Astrocyte (in vitro differentiated cells and primary cell): ENCODE results near the gene SRRT.

Experiments used
- CTCF ChIP-seq: IDR thresholded peaks from 2 replicates; pipeline ENCODE4 v1.5.1; 2011; ENCODE audit warnings: low read depth, mild to moderate bottlenecking, inconsistent platforms, low read length, moderate library complexity; ENCODE audit not compliant: insufficient read depth
- EZH2 ChIP-seq: IDR thresholded peaks from 2 replicates; pipeline ENCODE4 v1.6.1; 2012; ENCODE audit warnings: mild to moderate bottlenecking, low read length, inconsistent platforms; ENCODE audit not compliant: insufficient read depth

DNA sequence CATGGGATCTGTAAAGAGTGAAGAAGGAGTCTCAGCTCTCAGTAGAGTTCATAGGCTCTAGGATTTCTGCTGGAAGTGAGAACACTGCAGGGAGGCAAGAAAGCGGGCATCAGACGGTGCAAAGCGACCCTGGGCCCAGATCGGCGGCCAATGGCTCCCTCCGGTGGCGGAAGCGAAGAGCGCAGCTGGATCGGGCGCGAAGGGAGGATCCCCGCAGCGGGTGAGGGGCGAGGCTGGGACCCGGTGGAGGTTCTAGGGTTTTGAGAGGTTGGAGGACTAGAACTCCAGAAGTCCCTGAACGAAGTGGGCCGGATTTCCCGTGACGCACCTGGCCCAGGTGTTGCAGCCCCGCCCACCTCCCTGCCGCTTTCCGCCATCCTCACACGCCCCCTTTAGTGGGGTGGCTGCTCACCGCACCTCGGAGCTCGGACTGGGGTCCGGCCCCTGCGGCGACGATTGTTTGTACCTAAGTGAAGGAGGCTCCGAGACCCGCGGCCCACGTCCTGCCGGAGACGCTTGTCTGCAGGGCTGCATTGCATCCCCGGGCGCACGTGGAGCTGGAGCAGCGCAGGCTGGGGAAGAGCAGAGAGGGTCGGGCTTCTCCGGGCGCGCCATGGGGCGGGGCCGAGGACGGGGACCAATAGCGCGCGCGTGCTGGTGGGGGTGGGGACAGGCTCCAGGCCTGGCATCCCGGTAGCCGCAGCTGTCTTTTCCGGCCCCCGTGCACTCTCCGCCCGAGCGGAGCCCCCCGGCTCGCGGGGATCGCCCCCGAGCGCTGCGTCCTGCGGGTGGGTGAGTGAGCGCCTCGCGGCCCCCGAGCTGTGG is 22.6 kb upstream of the SRRT start, which contains the start of gene SLC12A9:
- peak; percentile 76 for TF ChIP-seq CTCF
- no peak for TF ChIP-seq EZH2
